GM23248 (cell line): ENCODE results near the gene RNF34. TPM values are rescaled to one million over a fixed set of nuclear protein-coding genes. Genes with fewer than 3 reads are reported as not detected.

Experiments used
- DNase-seq: peaks from one replicate; pipeline ENCODE4 v3.0.0-alpha.2; 2015
- H2AFZ ChIP-seq: fragments of 200-600 bp; sonication (generic); 2 replicates; pipeline ENCODE4 v1.6.1; 2016; ENCODE audit warnings: antibody characterized with exemption
- H3F3A ChIP-seq: fragments of 200-600 bp; sonication (generic); 2 replicates; pipeline ENCODE4 v1.6.1; 2016; ENCODE audit warnings: mild to moderate bottlenecking, antibody characterized with exemption, mixed run types; ENCODE audit not compliant: insufficient read depth
- H3K27ac ChIP-seq: fragments of 200-600 bp; sonication (generic); 2 replicates; pipeline ENCODE4 v1.5.1; 2016; ENCODE audit warnings: mild to moderate bottlenecking
- H3K27me3 ChIP-seq: fragments of 200-600 bp; sonication (generic); replicated peaks from 2 replicates; pipeline ENCODE4 v1.6.1; 2016; ENCODE audit warnings: mild to moderate bottlenecking; ENCODE audit not compliant: insufficient read depth
- H3K36me3 ChIP-seq: fragments of 200-600 bp; sonication (generic); 2 replicates; pipeline ENCODE4 v1.6.1; 2016; ENCODE audit warnings: low read depth, mild to moderate bottlenecking
- H3K4me1 ChIP-seq: fragments of 200-600 bp; sonication (generic); 2 replicates; pipeline ENCODE4 v1.6.1; 2016; ENCODE audit warnings: mild to moderate bottlenecking; ENCODE audit not compliant: insufficient read depth
- H3K4me2 ChIP-seq: fragments of 200-600 bp; sonication (generic); one replicate; pipeline ENCODE4 v1.6.1; 2016; ENCODE audit warnings: mild to moderate bottlenecking; ENCODE audit not compliant: unreplicated experiment
- H3K4me3 ChIP-seq: fragments of 200-600 bp; sonication (generic); 2 replicates; pipeline ENCODE4 v1.5.1; 2016; ENCODE audit warnings: mild to moderate bottlenecking
- H3K79me2 ChIP-seq: fragments of 200-600 bp; sonication (generic); 2 replicates; pipeline ENCODE4 v1.6.1; 2016; ENCODE audit warnings: mild to moderate bottlenecking; ENCODE audit not compliant: insufficient read depth
- H3K9ac ChIP-seq: fragments of 200-600 bp; sonication (generic); 2 replicates; pipeline ENCODE4 v1.6.1; 2016; ENCODE audit warnings: mild to moderate bottlenecking
- H3K9me2 ChIP-seq: fragments of 200-600 bp; sonication (generic); 2 replicates; pipeline ENCODE4 v1.6.1; 2016; ENCODE audit warnings: mixed run types, mild to moderate bottlenecking, moderate library complexity; ENCODE audit not compliant: insufficient read depth
- H3K9me3 ChIP-seq: fragments of 200-600 bp; sonication (generic); one replicate; pipeline ENCODE4 v1.6.1; 2017; ENCODE audit warnings: low read depth
- H4K20me1 ChIP-seq: fragments of 200-600 bp; sonication (generic); 2 replicates; pipeline ENCODE4 v1.6.0; 2016; ENCODE audit not compliant: insufficient read depth
- EZH2 ChIP-seq: fragments of 200-600 bp; sonication (generic); IDR thresholded peaks from 2 replicates; pipeline ENCODE4 v1.6.1; 2018; ENCODE audit warnings: antibody characterized with exemption, mild to moderate bottlenecking; ENCODE audit not compliant: insufficient read depth, poor library complexity, severe bottlenecking
- EZH2phosphoT487 ChIP-seq: fragments of 200-600 bp; sonication (generic); IDR thresholded peaks from 2 replicates; pipeline ENCODE4 v1.6.1; 2018; ENCODE audit warnings: antibody characterized with exemption, moderate library complexity, mild to moderate bottlenecking, low read depth; ENCODE audit not compliant: insufficient read depth
- WGBS, 2 experiments: methylation state at CpG; one replicate each; pipeline ENCODE4 v1.1.6; 2015 to 2017; ENCODE audit warnings: low lambda C conversion rate in 2 of 2, low coverage in 1 of 2; ENCODE audit errors: missing lambda C conversion rate in 2 of 2; 5-methylcytosine and 5-hydroxymethylcytosine counted together
- in situ Hi-C: fragments of 300-500 bp; cut with MboI; formaldehyde crosslinking; loops from 2 replicates; pipeline ENCODE4 v1.15.0; 2020
- polyA plus RNA-seq: library from polyadenylated mRNA; unstranded; fragments of >200 nt; fragmentation: Nextera tagmentation; extraction: Ambion mirVana; gene quantifications from 2 replicates; pipeline ENCODE4 v1.2.1, GENCODE V29; 2016
- total RNA-seq: library from RNA; depleted of rRNA; stranded (reverse); fragments of >200 nt; shearing (Covaris generic); gene quantifications from 2 replicates; pipeline ENCODE4 v1.2.3, GENCODE V29; 2014

Gene RNF34
- total and polyA plus RNA-seq, 2 experiments from 2014 or later = 42.8 to 48.2 TPM

DNA sequence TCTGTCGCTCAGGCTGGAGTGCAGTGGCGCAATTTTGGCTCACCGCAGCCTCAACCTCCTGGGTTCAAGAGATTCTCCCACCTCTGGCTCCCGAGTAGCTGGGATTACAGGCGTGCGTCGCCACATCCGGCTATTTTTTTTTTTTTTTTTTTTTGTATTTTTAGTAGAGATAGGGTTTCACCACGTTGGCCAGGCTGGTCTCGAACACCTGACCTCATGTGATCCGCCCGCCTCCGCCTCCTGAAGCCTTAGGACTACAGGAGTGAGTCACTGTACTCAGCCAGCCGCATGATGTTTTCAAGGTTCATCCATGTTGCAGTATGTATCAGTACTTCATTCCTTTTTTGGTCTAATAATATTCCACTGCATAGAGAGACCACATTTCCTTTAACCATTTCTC, 2.4 kb upstream of the RNF34 start:
- H3K9ac ChIP-seq = no peak overlapping the region
- in situ Hi-C loops = no loop called here
- peaks cover 20% of the 10 kb centered on the region for H3K4me1 ChIP-seq
- H3K27me3 ChIP-seq = no peaks in the 10 kb centered on the region
- TF ChIP-seq EZH2phosphoT487 (no peak), EZH2 (no peak)
- no peaks in the 10 kb centered on the region for H3K36me3 ChIP-seq
- DNase-seq = no peak
- 96 to 100% methylated on average over 10 to 14 of the region's 14 CpGs for WGBS, 2 experiments
- H3K4me2 ChIP-seq = no peak overlapping the region
- H3K79me2 ChIP-seq = peaks cover 36% of the 10 kb centered on the region
- H3K9me2 ChIP-seq = no peaks in the 10 kb centered on the region
- no peaks in the 10 kb centered on the region for H4K20me1 ChIP-seq
- no peak overlapping the region for H3K27ac ChIP-seq
- H3K4me3 ChIP-seq = no peak overlapping the region
- H3F3A ChIP-seq = 0 out of 2 replicates have a peak, but pooled peaks cover 5% of the 10 kb centered on the region
- H2AFZ ChIP-seq = no peak overlapping the region
- no peaks in the 10 kb centered on the region for H3K9me3 ChIP-seq

DNA sequence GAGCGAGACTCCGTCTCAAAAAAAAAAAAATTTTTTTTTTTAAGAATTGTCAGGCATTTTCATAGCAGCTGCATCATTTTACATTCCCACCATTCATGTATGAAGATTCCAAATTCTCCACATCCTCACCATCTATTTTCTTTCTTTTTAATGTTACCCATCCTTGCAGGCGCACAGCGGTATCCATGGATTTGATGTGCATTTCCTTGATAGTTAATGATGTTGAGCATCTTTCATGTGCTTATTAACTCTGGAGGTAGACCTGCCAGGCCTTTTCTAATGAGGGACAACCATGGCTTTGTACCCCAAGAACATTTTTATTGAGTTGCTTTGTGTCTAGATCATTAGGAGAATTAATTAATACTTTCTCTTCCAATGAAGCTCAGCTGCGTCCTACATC, 1.6 kb upstream of the RNF34 start:
- Histone ChIP-seq H3K79me2 (peaks cover 44% of the 10 kb centered on the region), H3K27me3 (no peaks in the 10 kb centered on the region), H3K9me3 (no peaks in the 10 kb centered on the region), H3K4me3 (peak overlapping the region; percentile 92), H2AFZ (peak overlapping the region; percentile 89; the same call in 1 of the 2 replicates), H3K9me2 (no peaks in the 10 kb centered on the region), H3K4me2 (peak overlapping the region; percentile 86), H3K9ac (no peak overlapping the region), H3K4me1 (peaks cover 20% of the 10 kb centered on the region), H3F3A (0 out of 2 replicates have a peak, but pooled peaks cover 5% of the 10 kb centered on the region), H3K36me3 (no peaks in the 10 kb centered on the region), H4K20me1 (no peaks in the 10 kb centered on the region), H3K27ac (no peak overlapping the region)
- DNase-seq = no peak
- 90 to 97% methylated on average over 5 of the region's 5 CpGs for WGBS, 2 experiments
- TF ChIP-seq EZH2phosphoT487 (no peak), EZH2 (no peak)
- in situ Hi-C loops = no loop called here

GRCh38 chr12:121400332-121401139, 618 bp downstream of the RNF34 start:
- H3K4me1 ChIP-seq = peaks cover 20% of the 10 kb centered on the region
- WGBS, 2 experiments = 0 to 2% methylated on average over 42 to 45 of the region's 48 CpGs
- peak; percentile 71 for DNase-seq
- no peaks in the 10 kb centered on the region for H4K20me1 ChIP-seq
- H3K4me2 ChIP-seq = peak overlapping the region; percentile 97
- peaks cover 66% of the 10 kb centered on the region for H3K79me2 ChIP-seq
- H3K27ac ChIP-seq = peak overlapping the region; percentile 55
- no peaks in the 10 kb centered on the region for H3K9me2 ChIP-seq
- H2AFZ ChIP-seq = peak overlapping the region; percentile 82
- no peaks in the 10 kb centered on the region for H3K27me3 ChIP-seq
- peak overlapping the region; percentile 92 for H3K4me3 ChIP-seq
- no peaks in the 10 kb centered on the region; the same call in 1 of the 2 replicates for H3K36me3 ChIP-seq
- peak overlapping the region; percentile 85 for H3K9ac ChIP-seq
- 0 out of 2 replicates have a peak, but pooled peaks cover 5% of the 10 kb centered on the region for H3F3A ChIP-seq
- H3K9me3 ChIP-seq = no peaks in the 10 kb centered on the region
- in situ Hi-C loops = no loop called here
- no peak for TF ChIP-seq EZH2
- no peak for TF ChIP-seq EZH2phosphoT487

- H3F3A ChIP-seq = 0 out of 2 replicates have a peak, but pooled peaks cover 5% of the 10 kb centered on the region
- H3K36me3 ChIP-seq = no peaks in the 10 kb centered on the region; the same call in 1 of the 2 replicates
- H3K4me1 ChIP-seq = peaks cover 17% of the 10 kb centered on the region
- peaks cover 93% of the 10 kb centered on the region for H3K79me2 ChIP-seq
- H3K4me2 ChIP-seq = no peak overlapping the region
- no peak overlapping the region for H3K4me3 ChIP-seq
- no peak for DNase-seq
- no peaks in the 10 kb centered on the region for H3K27me3 ChIP-seq
- in situ Hi-C loops = no loop called here
- H2AFZ ChIP-seq = no peak overlapping the region
- no peaks in the 10 kb centered on the region for H4K20me1 ChIP-seq
- no peaks in the 10 kb centered on the region for H3K9me2 ChIP-seq
- TF ChIP-seq EZH2 (no peak), EZH2phosphoT487 (no peak)
- H3K9me3 ChIP-seq = no peaks in the 10 kb centered on the region
- H3K27ac ChIP-seq = no peak overlapping the region
- H3K9ac ChIP-seq = no peak overlapping the region
- WGBS, 2 experiments = 96% methylated on average over 5 of the region's 5 CpGs
Observed at GRCh38 chr12:121403721-121404120, 3.8 kb downstream of the RNF34 start.
